ENCODE data around the gene POM121C.
"Not testable (repeated sequence)": the region's sequence is repeated elsewhere in the genome, so short reads cannot be mapped to it uniquely, and the experiment has no call there.

POM121C gene

DNA sequence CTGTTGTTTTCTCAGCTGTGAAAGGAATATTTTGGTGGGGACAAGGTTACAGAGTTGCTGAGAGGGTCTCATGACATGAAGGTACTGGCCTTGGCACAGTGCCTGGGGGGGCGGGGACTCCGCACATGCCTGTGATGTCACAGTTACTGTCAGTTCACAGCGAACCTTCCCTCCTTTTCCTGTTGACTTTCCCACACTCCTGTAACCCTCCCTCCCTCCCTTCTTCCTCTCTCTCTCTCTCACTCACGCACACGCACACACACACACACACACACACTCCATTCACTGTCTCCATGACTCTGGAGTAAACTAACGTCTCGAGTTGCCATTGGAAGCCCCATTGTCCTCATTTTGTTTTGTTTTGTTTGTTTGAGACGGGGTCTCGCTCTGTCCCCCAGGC lies 118.8 kb downstream of the POM121C start:
- H3K4me3 ChIP-seq (IDR thresholded peaks at IDR 0.05; ENCODE audit: insufficient read depth, low read depth, low read length); H4K20me1 ChIP-seq (ENCODE audit: insufficient read depth); H3K79me2 ChIP-seq (ENCODE audit: insufficient read depth, low read depth); H3K27ac ChIP-seq; H3K27me3 ChIP-seq (ENCODE audit: insufficient read depth, low read depth); H3K9ac ChIP-seq; H3K4me2 ChIP-seq; H3K36me3 ChIP-seq (ENCODE audit: insufficient read depth); H2AFZ ChIP-seq (ENCODE audit: low read depth); H3K4me1 ChIP-seq (ENCODE audit: low read depth, poor library complexity, severe bottlenecking): not testable (repeated sequence)
